Endometrial microvascular endothelial cells (primary cell): ENCODE results near the gene ZNF385D. TPM values are rescaled to one million over a fixed set of nuclear protein-coding genes. Genes with fewer than 3 reads are reported as not detected.

Experiments used
- in situ Hi-C: cut with HindIII; loops from 2 replicates; pipeline ENCODE4 v1.10.0; 2017; ENCODE audit warnings: low sequenced_read_pairs, low pct_unique_long_range_greater_than_20kb; ENCODE audit errors: inconsistent ontology term
- total RNA-seq: library from RNA; depleted of rRNA; stranded (reverse); fragments of >200 nt; gene quantifications from one replicate; pipeline ENCODE4 v1.2.3, GENCODE V29; 2015; ENCODE audit errors: inconsistent ontology term

ZNF385D gene
- total RNA-seq, 1 donor from 2014 or later, result 0.09 TPM

DNA sequence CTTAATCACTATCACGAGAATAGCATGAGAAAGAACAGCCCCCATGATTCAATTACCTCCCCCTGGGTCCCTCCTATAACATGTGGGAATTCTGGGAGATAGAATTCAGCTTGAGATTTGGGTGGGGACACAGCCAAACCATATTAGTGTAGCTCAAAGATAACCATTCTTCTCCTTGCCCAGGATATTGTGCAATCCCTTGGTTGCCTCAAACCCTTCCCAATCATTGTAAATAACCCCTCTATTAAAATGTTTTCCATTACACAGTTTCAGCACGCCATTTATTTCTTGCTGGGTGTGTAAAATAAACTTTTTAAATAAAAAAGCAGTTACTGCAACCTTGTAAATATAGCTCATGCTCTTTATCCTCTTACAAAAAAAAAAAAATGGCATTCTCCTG is 47.7 kb downstream of the ZNF385D start:
- in situ Hi-C loops, result no loop called here

DNA sequence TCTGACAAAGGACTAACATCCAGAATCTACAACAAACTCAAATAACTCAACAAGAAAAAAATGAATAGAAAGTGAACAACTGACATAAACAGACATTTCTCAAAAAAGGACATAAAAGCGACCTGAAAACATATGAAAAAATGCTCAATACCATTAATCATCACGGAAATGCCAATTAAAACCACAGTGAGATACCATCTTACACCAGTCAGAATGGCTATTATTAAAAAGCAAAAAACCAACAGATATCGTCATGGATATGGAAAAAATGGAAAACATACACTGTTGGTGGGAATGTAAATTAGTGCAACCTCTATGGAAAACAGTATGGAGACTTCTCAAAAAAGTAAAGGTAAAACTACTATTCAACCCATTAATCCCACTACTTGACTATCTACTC is 53.3 kb downstream of the ZNF385D start:
- in situ Hi-C loops, result no loop called here

DNA sequence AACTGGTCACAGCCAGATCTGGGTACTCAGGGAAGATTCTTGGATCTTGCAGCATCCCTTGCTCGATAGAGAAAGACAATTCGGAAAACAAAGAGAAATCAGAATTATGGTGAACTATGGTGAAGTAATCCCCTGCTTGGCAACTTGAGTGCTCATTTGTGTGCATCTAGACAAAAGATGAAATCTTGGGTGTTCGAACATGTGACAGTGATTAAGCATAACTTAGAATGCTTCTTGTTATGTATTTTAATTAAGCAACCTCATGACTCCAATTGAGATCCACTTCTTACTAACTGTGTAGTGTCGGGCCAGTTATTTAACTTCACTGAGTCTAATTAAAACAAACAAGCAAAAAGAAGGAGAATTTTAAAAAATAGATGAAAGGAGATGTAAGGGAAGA is 56.5 kb downstream of the ZNF385D start:
- in situ Hi-C loops, result no loop called here

DNA sequence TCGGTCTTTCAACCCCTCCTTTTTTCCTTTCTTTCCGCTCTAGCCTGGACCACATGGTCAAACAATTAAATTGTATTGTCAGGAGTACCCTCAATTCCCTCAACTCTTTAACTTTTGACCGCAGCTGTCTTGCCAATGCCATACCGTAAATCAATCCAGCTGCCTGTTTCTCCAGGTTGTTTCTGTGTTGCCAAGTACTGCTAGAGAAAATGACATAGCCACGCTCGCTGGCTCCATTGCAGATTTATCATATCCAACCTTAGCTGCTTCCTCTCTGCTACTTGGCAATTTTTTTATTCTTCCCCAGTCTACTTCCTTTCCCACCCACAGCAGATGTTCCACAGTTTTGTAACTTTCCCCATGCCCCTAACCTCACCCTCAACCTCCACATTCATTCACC is 60.0 kb downstream of the ZNF385D start:
- in situ Hi-C loops, result no loop called here

DNA sequence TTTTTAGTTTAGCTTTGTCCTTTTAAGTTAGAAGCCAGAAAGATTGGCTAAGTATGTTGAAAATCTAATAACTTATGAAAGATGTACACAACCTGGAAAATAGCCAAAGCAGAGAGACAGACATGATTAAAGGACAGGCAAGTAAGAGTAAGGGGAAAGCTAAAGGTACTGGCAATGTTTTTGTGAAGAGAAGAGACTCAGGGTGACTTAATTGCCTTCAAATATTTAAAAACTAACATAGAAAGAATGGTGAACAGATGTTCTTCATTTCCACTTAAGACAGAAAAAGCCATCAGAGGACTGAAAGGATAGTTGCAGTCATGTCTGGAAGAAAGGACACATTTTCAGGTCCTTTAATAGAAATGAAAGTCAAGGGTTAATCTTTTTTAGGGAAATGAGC is 68.8 kb downstream of the ZNF385D start:
- in situ Hi-C loops, result no loop called here

DNA sequence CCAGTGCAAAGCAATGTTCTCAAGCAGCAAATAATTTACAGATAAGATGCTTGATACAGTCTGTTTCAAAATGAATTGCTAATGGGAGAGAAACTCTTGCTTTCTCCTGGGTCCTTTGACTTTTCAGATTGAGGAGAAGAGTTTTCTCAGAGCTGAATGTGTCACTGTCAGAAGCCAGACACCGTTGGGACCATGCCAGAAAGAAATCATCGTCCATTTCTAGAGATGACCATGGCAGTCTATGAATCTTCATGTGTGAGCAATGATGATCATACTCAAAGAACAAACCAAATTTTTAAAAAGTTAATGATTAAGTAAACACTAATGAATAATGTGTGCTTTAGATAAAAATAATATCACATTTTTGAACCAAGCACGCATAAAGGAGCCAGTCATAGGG is 77.6 kb downstream of the ZNF385D start:
- in situ Hi-C loops, result no loop called here

DNA sequence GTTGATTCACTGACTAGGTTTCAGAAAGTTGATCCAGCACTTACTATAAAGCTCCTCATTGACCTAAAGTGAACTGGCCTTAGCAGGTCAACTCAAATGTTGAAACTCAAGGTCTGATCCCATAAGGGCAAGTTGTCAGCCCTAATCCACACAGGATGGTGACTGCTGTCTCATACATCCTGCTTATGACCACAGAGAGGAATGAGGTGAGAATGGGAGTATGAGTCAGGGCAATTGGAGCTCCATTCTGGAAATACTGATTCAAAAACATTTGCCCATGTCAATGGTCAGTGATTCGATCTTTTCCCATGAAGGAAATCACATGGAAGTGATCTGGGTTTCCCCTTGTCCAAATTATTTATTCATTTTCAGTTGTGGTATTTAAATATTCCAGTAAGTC is 78.7 kb downstream of the ZNF385D start:
- in situ Hi-C loops, result no loop called here

DNA sequence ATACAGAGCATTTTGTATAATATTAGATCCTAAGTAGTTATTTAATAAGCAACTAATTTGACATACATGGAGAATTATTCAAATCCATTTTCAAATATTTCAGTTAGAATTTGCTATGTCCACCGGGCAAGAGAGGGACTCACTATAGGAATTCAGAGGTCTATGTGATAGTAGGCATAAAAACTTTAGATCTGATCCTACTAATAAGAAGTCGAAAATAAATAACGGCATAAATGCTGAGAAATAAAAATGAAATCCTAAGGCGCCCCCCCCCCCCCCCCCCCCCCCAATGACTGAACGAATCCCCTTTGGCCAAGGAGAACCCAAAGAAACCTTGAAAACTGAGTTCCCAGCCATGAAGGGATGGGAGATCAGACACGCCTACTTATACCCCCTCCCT is 80.6 kb downstream of the ZNF385D start:
- in situ Hi-C loops, result no loop called here

DNA sequence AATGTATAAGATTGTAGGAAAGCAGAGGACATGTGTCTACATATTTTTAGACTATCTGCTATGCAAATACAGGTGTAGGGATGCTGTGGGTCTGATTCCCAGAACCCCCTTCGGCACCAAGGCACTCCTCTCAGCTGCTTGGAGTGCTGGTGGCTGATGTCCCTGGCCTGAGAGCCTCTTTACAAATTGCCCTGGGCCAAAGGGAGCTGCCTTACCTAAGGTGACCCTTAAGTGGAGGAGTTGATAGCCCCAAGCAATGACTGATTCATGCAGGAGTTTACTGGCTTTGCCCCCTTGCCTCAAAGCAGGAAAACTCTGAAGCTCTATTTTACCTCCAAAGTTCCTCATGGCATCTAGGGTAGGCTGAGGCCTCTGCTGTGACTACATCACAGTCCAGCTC is 83.0 kb downstream of the ZNF385D start:
- in situ Hi-C loops, result no loop called here

DNA sequence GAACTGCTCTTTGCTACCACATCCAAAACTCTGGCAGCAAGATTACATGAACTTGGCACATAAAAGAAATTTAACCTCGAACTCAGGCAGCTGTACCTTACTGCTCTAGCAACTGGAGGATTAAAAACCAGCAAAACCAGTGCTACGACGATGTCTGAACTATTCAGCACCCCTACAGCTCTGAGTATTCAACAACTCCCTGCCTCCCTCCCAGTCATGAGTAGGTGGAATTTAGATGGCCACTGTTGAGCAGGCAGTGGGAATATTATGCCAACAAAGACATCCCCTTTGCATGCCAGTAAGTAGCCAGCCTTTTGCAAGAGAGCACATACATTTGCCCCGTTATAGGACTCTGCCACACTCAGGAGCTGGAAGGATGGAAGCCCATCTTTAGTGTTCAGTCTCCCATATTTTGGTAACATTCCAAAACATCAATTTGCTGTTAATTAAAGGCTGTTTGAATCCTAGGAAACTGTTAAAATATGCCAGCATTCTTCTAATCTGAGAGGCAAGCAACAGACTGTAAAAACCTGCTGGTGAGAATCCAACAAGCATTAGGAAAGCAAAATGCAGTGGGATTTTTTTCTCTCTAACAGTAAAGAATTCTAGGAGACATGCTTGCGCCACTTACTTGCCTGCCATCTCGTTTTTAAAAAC is 85.4 kb downstream of the ZNF385D start:
- in situ Hi-C loops, result no loop called here

DNA sequence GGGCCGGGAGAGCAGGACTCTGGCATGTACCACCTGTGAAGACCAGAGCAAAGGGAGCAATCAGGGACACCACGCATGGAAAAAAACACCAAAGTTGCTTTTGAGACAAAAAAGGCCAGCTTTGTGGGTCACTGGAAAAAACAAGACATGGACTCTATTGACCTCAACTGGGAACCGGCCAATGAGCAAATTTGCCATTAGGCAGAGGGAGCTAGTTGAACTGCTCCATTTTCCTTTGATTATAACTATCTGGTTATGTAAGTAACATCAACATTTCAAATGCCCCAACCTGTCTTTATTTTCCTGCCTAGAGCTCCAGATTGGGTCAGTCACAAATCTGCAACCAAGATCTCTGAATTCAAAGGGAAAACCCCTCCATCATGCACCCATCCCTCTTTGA is 86.0 kb downstream of the ZNF385D start:
- in situ Hi-C loops, result no loop called here

DNA sequence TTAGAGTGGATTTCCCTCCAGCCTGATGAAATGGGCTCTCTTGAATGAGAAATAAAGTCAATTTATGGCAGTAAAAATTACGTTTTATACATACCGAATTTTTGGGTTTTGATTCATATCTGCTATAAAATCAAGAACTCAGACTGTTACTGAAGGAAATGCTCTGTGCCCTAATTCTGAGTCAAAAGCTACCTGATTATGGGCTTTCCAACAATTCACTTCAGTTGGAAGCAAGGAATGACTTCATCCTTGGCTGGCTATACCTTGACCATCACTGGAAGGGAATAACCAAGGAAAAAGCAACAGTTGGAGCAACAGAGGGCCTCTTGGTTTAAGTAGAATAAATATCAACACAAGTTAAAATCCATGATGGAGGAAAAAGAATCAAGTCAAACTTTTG is 88.6 kb downstream of the ZNF385D start:
- in situ Hi-C loops, result no loop called here

DNA sequence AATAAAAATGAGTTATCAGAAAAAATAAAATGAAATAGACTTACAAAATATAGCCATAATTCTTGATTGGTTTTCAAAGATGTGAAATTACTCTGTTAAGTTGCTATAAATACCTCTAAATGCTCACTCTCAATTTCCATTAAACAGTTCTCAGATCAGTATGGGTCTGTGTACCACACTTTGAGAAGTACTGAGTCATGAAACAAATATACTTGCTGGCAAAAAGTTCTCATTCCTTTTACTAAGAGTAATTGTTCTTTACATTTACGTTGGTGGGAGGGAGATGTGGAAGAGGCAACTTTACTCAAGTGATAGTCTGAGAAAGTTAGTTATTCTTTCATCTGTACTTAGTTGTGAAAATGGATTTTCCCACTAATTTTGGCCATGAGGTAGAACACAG is 96.3 kb downstream of the ZNF385D start:
- in situ Hi-C loops, result no loop called here

DNA sequence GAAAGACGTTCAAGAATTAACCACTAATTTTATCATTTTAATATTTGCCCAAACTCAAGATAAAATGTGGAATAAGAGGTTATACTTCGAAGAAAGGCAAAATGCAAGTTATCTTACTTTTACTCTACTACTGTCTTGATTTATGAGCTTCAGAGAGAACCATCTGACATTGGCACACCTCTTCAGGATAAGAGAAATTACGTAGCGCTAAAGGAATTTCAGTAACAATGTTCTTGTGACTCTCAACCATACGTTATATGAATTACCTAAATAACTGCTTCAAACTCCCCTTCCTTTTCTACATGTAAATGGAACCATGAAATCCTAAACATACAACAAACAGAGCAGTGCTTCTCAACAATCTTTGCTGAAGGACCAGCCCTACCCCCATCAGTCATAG is 96.8 kb downstream of the ZNF385D start:
- in situ Hi-C loops, result no loop called here

DNA sequence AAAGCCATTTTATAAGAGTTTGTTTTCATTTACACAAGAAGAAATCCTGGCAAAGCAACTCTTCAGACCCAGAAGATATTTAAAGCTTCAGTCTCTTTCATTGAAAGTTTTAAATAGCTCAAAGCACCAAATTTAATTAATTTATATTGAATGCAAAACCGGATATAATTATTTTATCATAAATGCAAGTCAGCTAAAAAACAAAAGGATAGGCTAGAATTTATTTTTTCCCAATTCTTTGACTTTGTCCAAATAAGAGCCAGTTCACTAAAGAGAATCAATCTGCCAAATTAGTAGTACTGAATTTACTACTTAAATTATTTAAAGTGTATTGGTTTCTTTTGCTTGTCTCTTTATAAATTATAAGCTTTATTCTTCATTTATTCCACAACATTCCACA is 101.5 kb downstream of the ZNF385D start:
- in situ Hi-C loops, result no loop called here

DNA sequence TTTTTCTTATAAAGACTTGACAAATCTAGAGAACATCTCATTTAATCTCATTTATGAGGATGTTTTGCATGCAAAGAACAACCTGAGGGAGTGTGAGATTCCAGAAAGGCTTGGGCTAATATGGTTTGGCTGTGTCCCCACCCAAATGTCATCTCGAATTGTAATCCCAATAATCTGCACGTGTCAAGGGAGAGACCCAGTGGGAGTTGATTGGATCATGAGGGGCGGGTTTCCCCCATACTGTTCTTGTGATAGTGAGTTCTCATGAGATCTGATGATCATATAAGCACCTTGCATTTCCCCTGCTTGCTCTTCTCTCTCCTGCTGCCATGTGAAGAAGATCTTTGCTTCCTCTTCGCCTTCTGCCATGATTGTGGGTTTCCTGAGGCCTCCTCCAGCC is 103.0 kb downstream of the ZNF385D start:
- in situ Hi-C loops, result no loop called here

DNA sequence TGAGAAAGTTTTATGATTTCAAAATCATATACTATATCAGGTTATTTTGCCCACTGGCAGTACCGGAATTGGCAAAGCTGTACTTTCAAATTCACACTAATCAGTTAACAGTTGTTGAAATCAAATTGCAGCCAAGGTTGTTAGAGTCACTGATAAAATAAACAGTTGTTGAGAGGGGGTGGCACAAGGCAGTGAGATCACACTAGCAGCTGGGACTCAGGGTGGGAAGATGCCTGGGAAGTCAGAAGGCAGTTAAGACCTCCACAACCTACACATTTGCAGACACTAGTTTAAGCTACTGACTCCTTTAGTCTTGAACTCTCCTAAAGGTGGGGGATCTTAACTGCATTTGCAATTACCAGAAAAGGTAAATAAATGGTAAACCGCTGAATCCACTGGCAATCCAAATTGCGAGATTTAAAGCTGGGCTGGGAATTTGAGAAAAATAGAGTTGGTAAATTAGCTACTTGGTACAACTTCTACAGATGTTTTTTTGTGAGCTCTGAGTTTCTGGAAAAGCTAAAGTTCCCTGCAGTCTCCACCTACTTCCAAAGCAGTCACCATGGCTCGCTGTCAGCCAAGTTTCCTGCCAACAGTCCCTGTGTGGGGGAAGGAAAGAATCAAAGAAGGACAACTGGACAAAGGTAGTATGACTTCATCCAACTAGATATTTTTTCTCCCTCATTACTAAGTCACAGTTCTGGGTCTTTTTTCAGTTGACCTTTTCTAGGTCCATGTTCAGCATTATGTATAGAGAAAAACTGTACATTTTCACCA is 105.7 kb downstream of the ZNF385D start:
- in situ Hi-C loops, result no loop called here

DNA sequence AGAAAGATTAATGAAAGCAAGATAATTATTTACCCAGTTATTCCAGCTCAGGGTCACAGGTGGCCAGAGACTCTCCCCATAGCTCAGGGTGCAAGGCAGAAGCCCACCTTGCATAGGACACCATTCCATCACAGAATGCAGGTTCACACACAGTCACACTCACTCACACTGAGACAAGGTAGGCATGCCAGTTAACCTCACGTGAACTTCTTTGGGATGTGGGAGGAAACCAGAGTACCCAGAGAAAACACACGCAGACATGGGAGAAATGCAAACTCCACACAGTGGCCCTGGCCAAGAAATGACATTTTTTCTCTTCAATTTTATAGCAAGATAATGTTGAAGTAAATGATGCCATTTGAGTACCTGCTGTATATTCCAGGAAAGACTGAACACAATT is 106.7 kb downstream of the ZNF385D start:
- in situ Hi-C loops, result no loop called here

DNA sequence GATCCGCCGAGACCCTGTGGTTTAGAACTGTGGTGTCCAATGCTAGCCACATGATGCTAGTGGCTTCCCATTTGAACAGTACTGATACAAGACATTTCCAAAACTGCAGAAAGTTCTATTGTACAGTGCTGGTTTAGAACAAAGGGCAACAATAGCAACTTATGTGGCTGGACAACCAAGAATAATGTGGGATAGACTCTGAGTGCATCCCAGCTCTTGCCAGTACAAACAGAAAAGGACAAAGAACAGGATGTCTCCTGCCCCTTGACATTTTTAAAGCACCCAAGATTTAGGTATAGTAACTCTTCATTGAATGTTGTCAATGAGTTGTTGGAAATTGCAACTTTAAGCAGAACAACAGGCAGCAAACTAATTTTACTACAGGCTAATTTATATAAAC is 107.3 kb downstream of the ZNF385D start:
- in situ Hi-C loops, result no loop called here

DNA sequence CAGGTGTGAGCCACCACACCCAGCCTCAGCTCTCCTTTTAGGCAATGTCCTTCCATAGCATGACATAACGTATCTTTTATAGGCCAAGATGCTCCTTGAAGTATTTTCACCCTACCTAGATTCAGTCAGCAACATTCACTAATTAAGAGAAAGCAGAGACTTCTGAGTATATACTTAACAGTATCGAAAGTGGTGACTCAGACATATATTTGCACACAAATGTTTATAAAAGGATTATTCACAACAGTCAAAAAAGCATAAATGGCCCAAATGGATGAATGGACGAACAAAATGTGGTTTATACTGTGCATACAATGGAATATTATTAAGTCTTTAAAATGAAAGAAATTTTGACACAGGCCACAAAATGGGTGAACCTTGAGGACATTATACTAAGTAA is 108.6 kb downstream of the ZNF385D start:
- in situ Hi-C loops, result no loop called here

DNA sequence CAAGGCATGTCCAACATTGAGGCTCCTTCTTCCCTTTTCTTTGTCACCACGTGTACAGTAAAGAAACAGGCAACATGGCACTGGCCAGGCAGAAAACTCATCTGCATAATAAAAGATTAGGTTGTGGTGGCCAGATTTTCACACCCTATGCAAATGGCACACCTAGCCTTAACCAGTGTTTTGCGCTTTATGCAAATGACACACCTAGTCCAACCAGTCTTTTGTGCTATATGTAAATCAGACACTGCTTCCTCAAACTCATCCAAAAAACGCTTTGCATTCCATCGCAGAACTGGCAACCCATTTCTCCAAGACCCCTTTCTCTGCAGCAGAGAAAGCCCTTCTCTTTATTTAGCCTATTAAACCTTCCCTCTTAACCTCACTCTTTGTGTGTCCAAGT is 109.1 kb downstream of the ZNF385D start:
- in situ Hi-C loops, result no loop called here
